Measurements from ENCODE around the gene WDR76. TPM values are rescaled to one million over a fixed set of nuclear protein-coding genes. Genes with fewer than 3 reads are reported as not detected.

Gene WDR76
- total RNA-seq, 1 donor = 15.1 TPM

DNA sequence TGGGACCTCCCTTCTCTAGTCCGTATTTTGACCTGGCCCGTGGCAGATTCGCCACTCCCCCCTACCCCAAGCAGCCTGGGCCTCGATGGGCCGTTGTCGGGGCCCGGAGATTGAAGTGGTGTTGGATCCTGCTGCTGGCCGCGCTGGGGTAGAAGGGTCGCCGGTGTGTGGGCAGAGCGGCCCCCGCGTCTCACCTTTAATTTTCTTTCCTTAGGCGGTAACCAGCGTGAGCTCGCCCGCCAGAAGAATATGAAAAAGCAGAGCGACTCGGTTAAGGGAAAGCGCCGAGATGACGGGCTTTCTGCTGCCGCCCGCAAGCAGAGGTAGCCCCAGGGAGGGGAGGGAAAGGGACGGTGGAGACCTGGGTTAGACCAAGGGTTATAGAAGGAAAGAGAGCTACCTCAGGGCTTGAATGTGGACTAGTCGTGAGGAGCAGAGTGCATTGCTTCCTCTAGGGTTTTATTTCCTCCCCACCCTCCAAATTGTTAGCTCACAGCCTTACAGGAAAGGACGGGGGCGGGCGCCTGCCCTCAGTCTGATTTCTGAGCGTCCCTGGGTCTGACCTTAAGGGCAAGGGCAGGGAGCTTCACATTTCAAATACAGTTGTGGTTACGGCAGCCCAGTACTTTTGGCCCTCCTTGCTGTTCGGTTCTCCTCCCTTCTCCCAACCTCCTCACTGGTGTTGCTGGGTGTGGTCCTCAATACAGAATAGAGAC, 33.9 kb upstream of the WDR76 start:
- TF ChIP-seq, protein P1, sequence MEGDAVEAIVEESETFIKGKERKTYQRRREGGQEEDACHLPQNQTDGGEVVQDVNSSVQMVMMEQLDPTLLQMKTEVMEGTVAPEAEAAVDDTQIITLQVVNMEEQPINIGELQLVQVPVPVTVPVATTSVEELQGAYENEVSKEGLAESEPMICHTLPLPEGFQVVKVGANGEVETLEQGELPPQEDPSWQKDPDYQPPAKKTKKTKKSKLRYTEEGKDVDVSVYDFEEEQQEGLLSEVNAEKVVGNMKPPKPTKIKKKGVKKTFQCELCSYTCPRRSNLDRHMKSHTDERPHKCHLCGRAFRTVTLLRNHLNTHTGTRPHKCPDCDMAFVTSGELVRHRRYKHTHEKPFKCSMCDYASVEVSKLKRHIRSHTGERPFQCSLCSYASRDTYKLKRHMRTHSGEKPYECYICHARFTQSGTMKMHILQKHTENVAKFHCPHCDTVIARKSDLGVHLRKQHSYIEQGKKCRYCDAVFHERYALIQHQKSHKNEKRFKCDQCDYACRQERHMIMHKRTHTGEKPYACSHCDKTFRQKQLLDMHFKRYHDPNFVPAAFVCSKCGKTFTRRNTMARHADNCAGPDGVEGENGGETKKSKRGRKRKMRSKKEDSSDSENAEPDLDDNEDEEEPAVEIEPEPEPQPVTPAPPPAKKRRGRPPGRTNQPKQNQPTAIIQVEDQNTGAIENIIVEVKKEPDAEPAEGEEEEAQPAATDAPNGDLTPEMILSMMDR (IDR thresholded peaks at IDR 0.05; ENCODE audit: insufficient read depth, low read depth, low read length) = peak; percentile 18
- peak overlapping the region; percentile 94 for H3K4me3 ChIP-seq (ENCODE audit: low read depth, low read length)
- peak; percentile 33 for DNase-seq (ENCODE audit: low read depth)

DNA sequence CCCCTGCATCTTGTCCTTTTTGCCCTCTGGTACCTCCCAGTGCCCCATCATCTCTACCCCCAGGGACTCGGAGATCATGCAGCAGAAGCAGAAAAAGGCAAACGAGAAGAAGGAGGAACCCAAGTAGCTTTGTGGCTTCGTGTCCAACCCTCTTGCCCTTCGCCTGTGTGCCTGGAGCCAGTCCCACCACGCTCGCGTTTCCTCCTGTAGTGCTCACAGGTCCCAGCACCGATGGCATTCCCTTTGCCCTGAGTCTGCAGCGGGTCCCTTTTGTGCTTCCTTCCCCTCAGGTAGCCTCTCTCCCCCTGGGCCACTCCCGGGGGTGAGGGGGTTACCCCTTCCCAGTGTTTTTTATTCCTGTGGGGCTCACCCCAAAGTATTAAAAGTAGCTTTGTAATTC, 33.2 kb upstream of the WDR76 start:
- no peak for DNase-seq (ENCODE audit: low read depth)
- peak overlapping the region; percentile 94 for H3K4me3 ChIP-seq (ENCODE audit: low read depth, low read length)
- TF ChIP-seq, protein P1 (IDR thresholded peaks at IDR 0.05; ENCODE audit: insufficient read depth, low read depth, low read length) = no peak

DNA sequence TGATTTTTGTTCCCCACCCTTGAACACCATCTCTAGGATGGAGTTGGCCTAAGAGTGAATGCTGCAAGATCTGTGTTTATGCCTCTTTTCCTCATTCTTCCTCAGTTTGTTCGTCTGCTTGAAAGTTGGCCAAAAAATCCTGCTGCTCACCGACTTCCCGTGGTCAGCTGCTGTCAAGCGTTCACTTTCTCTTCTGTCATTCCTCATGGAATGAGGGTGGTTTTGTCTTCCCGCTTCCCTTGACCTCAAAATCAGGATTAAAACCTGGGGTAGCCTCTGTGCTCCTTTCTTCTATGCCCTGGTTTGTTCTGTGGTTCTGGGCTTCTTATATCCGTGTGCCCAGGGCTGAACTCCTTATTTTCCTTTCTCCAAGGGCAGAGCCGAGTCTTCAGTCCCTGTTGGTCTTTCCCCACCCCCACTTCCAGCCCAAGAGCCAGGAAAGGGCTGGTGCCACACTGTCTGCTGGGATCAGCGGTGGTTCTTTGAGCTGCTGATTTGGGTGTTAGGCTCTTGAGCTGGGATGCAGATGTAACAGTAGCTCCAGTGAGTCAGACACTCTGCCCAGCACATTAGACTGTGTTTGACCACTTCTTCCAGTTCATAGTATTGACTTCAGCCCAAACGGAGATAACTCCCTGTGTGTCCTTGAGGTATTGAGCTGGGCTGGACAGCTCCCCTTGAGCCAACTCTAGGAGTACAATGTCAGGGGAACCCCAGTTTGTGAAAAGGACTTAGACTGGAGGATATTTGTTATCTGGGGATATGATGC, 32.3 kb upstream of the WDR76 start:
- no peak for DNase-seq (ENCODE audit: low read depth)
- peak overlapping the region; percentile 94 for H3K4me3 ChIP-seq (ENCODE audit: low read depth, low read length)
- TF ChIP-seq, protein P1 (IDR thresholded peaks at IDR 0.05; ENCODE audit: insufficient read depth, low read depth, low read length) = no peak

DNA sequence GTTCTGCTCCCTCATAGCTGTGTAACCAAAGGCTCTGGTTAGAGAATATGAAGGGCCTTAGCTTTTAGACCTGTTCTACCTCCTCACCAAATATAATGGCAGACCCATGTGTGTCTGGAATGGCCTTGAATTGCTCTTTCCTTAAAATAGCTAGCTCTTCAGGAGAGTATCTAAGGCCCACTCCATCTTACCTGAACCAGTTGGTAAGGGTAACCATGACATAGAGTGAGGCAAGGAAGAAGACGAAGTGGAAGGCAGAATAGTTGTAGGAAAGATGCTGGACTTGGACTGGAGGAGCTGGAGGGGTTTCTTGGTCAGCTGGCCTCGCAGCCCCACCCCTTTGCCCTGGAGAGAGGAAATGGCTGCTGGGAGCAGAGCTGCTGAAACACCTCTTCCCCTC, 31.6 kb upstream of the WDR76 start:
- DNase-seq (ENCODE audit: low read depth) = no peak
- TF ChIP-seq, protein P1 (IDR thresholded peaks at IDR 0.05; ENCODE audit: insufficient read depth, low read depth, low read length) = no peak
- no peak overlapping the region for H3K4me3 ChIP-seq (ENCODE audit: low read depth, low read length)

DNA sequence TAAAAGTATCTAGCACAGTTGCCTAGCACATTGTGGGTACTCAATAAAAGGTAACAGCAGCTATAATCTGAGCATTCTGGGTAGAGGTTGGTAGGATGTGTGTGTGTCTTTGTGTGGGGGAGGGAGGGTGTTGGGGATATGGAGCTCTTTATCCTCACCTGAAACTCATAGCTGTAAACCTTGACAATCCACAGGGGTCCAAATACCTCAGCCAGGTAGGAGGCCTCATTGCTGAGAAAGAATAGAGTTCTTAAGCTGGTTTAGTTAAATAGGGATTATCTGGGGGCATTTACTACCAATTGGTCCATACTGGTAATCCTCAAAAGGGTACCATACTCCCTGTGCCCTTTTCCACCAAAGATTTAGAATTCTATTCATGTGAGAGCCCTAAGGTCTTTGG, 30.8 kb upstream of the WDR76 start:
- no peak overlapping the region for H3K4me3 ChIP-seq (ENCODE audit: low read depth, low read length)
- TF ChIP-seq, protein P1 (IDR thresholded peaks at IDR 0.05; ENCODE audit: insufficient read depth, low read depth, low read length) = no peak
- no peak for DNase-seq (ENCODE audit: low read depth)

DNA sequence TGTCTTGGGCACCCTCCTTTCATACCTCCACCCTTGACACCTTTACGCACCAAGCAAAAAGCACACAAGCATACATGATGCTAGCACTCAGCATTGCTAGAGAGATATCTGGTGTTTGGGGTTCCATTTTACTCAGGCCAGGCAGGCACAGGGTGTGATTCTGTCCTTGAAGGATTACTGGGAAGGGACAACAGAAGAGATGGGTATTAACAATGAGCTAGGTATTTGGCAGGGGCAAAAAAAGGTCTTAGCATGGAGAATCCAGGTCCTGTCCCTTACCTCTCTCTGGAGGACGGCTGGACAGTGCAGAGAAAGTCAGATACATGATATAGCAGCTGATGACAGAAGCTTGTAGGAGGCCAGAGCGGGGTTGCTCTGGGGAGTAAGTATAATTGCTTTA, 30.2 kb upstream of the WDR76 start:
- DNase-seq (ENCODE audit: low read depth) = no peak
- no peak overlapping the region for H3K4me3 ChIP-seq (ENCODE audit: low read depth, low read length)
- TF ChIP-seq, protein P1 (IDR thresholded peaks at IDR 0.05; ENCODE audit: insufficient read depth, low read depth, low read length) = no peak

All from fibroblast of villous mesenchyme (primary cell).